Omental fat pad (tissue), 4 donors: ENCODE data around the gene CSNK1G2. TPM values are rescaled to one million over a fixed set of nuclear protein-coding genes. Genes with fewer than 3 reads are reported as not detected.
"Not testable (repeated sequence)": the region's sequence is repeated elsewhere in the genome, so short reads cannot be mapped to it uniquely, and the experiment has no call there.

Source experiments
- ATAC-seq: fragments of 150-250 bp; one replicate; pipeline ENCODE4 v1.9.1; 2016; ENCODE audit warnings: mild to moderate bottlenecking, moderate library complexity; ENCODE audit not compliant: low FRiP score
- DNase-seq: peaks from one replicate; pipeline ENCODE4 v3.0.0-alpha.2; 2019; ENCODE audit warnings: low spot score
- total RNA-seq, 4 donors: library from RNA; depleted of rRNA; stranded (reverse); fragments of >200 nt; gene quantifications; one replicate each; pipeline ENCODE4 v1.1.0, GENCODE V29; 2016
- TF ChIP-seq, protein P1 (sequence below), 3 donors: fragments of 450-650 bp; IDR thresholded peaks; one replicate each; pipeline ENCODE4 v1.5.1; 2016 to 2017; ENCODE audit warnings: antibody characterized with exemption in 3 of 3, mild to moderate bottlenecking in 3 of 3, moderate library complexity in 2 of 3

CSNK1G2 gene
- total RNA-seq, 4 donors from 2014 or later: 49.3 to 76.6 (median 52.3) TPM

- ATAC-seq (no peak), DNase-seq (no peak)
- TF ChIP-seq, protein P1, sequence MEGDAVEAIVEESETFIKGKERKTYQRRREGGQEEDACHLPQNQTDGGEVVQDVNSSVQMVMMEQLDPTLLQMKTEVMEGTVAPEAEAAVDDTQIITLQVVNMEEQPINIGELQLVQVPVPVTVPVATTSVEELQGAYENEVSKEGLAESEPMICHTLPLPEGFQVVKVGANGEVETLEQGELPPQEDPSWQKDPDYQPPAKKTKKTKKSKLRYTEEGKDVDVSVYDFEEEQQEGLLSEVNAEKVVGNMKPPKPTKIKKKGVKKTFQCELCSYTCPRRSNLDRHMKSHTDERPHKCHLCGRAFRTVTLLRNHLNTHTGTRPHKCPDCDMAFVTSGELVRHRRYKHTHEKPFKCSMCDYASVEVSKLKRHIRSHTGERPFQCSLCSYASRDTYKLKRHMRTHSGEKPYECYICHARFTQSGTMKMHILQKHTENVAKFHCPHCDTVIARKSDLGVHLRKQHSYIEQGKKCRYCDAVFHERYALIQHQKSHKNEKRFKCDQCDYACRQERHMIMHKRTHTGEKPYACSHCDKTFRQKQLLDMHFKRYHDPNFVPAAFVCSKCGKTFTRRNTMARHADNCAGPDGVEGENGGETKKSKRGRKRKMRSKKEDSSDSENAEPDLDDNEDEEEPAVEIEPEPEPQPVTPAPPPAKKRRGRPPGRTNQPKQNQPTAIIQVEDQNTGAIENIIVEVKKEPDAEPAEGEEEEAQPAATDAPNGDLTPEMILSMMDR (IDR thresholded peaks at IDR 0.05): no peak
These were observed 46.5 kb downstream of the CSNK1G2 start for GRCh38 chr19:1987197-1988187.

GRCh38 chr19:1988464-1988863 is 47.5 kb downstream of the CSNK1G2 start:
- DNase-seq, ATAC-seq: not testable (repeated sequence)

DNA sequence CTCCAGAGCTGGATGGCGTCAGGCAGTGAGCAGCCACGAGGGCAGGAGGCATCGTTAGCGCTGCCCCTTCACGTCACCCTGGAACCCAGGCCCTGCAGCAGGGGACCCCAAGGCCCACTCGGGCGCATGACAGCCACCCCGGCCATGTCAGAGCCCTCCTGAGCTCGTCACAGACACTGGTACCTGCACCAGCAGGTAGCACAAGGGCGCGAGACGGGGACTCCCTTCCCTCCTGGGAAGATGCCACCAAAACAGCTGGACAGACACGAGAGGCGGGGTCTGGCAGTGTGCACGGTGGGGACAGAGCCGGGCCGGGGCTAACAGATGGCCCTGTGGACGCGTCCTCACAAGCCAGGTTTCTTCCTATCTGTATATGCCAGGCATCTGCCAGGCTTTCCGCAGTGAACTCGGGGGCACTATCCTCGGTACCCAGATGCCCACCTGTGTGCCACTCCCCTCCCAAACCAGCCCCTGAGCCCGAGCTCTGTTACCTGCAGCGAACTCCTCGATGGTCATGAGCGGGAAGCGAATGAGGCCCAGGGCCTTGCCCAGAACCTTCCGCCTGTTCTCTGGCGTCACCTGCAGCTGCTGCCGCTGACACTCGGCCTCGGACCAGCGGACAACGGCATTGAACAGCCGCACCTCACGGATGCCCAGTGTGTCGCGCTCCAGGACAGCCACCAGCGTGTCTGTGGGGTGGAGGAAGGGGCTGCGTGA is 48.7 kb downstream of the CSNK1G2 start:
- TF ChIP-seq, protein P1 (IDR thresholded peaks at IDR 0.05): no peak
- no peak for DNase-seq
- no peak for ATAC-seq

GRCh38 chr19:1990230-1991017 is 49.5 kb downstream of the CSNK1G2 start:
- DNase-seq (no peak), ATAC-seq (no peak)
- TF ChIP-seq, protein P1 (IDR thresholded peaks at IDR 0.05): no peak

GRCh38 chr19:1991018-1991913 is 50.3 kb downstream of the CSNK1G2 start:
- DNase-seq (no peak), ATAC-seq (no peak)
- TF ChIP-seq, protein P1 (IDR thresholded peaks at IDR 0.05): no peak

DNA sequence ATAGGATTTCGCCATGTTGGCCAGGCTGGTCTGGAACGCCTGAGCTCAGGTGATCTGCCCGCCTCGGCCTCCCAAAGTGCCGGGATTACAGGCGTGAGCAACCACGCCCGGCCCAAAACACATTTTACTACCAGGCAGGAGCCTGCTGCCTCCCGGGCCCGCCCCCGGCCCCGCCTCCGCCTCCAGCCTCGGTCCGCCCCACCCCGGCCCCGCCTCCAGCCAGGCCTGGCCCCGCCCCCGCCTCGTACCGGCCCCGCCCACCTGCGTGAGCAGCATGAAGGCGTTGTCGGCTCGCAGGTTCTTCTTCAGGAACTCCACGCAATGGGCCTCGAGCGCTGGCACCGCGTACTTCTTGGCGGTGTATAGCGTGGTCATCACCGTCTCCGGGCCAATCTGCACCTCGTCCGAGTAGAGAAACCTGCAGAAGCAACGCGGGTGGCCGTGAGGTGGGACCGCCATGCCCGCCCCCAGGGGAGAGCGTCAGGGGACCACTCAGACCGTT is 51.8 kb downstream of the CSNK1G2 start:
- ATAC-seq (no peak), DNase-seq (no peak)
- TF ChIP-seq, protein P1 (IDR thresholded peaks at IDR 0.05): no peak
